ENCODE data around the gene CDK12.
"Not testable (repeated sequence)": the region's sequence is repeated elsewhere in the genome, so short reads cannot be mapped to it uniquely, and the experiment has no call there.

Gene CDK12

GRCh38 chr17:39529455-39529854, 68.2 kb downstream of the CDK12 start:
- TF ChIP-seq, protein P1, sequence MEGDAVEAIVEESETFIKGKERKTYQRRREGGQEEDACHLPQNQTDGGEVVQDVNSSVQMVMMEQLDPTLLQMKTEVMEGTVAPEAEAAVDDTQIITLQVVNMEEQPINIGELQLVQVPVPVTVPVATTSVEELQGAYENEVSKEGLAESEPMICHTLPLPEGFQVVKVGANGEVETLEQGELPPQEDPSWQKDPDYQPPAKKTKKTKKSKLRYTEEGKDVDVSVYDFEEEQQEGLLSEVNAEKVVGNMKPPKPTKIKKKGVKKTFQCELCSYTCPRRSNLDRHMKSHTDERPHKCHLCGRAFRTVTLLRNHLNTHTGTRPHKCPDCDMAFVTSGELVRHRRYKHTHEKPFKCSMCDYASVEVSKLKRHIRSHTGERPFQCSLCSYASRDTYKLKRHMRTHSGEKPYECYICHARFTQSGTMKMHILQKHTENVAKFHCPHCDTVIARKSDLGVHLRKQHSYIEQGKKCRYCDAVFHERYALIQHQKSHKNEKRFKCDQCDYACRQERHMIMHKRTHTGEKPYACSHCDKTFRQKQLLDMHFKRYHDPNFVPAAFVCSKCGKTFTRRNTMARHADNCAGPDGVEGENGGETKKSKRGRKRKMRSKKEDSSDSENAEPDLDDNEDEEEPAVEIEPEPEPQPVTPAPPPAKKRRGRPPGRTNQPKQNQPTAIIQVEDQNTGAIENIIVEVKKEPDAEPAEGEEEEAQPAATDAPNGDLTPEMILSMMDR (IDR thresholded peaks at IDR 0.05; ENCODE audit: control insufficient read depth, insufficient read depth, low read depth, low read length, missing control alignments): no peak
- no peak overlapping the region for H3K4me3 ChIP-seq (ENCODE audit: control insufficient read depth, low read depth, low read length)
- DNase-seq (ENCODE audit: low read depth): no peak

DNA sequence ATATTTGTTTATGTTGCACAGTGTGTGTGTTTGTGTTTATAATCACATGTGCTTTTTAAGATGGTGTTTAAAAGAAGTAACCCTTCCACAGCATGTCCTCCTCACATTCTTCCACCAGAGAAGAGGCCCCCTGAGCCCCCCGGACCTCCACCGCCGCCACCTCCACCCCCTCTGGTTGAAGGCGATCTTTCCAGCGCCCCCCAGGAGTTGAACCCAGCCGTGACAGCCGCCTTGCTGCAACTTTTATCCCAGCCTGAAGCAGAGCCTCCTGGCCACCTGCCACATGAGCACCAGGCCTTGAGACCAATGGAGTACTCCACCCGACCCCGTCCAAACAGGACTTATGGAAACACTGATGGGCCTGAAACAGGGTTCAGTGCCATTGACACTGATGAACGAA, 69.2 kb downstream of the CDK12 start:
- H3K4me3 ChIP-seq (ENCODE audit: control insufficient read depth, low read depth, low read length): no peak overlapping the region
- TF ChIP-seq, protein P1 (IDR thresholded peaks at IDR 0.05; ENCODE audit: control insufficient read depth, insufficient read depth, low read depth, low read length, missing control alignments): no peak

GRCh38 chr17:39531252-39531651, 70.0 kb downstream of the CDK12 start:
- no peak overlapping the region for H3K4me3 ChIP-seq (ENCODE audit: control insufficient read depth, low read depth, low read length)
- DNase-seq (ENCODE audit: low read depth): no peak
- TF ChIP-seq, protein P1 (IDR thresholded peaks at IDR 0.05; ENCODE audit: control insufficient read depth, insufficient read depth, low read depth, low read length, missing control alignments): no peak

More for the DNA sequence above, 69.2 kb downstream of the CDK12 start:
- DNase-seq (ENCODE audit: low read depth): no peak

GRCh38 chr17:39533891-39534290, 72.6 kb downstream of the CDK12 start:
- no peak for DNase-seq (ENCODE audit: low read depth)
- H3K4me3 ChIP-seq (ENCODE audit: control insufficient read depth, low read depth, low read length): no peak overlapping the region
- TF ChIP-seq, protein P1 (IDR thresholded peaks at IDR 0.05; ENCODE audit: control insufficient read depth, insufficient read depth, low read depth, low read length, missing control alignments): no peak

GRCh38 chr17:39534768-39535405, 73.6 kb downstream of the CDK12 start:
- DNase-seq (ENCODE audit: low read depth): no peak
- TF ChIP-seq, protein P1 (IDR thresholded peaks at IDR 0.05; ENCODE audit: control insufficient read depth, insufficient read depth, low read depth, low read length, missing control alignments): no peak
- H3K4me3 ChIP-seq (ENCODE audit: control insufficient read depth, low read depth, low read length): no peak overlapping the region

- DNase-seq (ENCODE audit: low read depth): no peak
- no peak overlapping the region for H3K4me3 ChIP-seq (ENCODE audit: control insufficient read depth, low read depth, low read length)
- TF ChIP-seq, protein P1 (IDR thresholded peaks at IDR 0.05; ENCODE audit: control insufficient read depth, insufficient read depth, low read depth, low read length, missing control alignments): no peak
These were observed 75.2 kb downstream of the CDK12 start for GRCh38 chr17:39536468-39536867.

- not testable (repeated sequence) for DNase-seq (ENCODE audit: low read depth); H3K4me3 ChIP-seq (ENCODE audit: control insufficient read depth, low read depth, low read length)
These were observed 76.1 kb downstream of the CDK12 start for GRCh38 chr17:39537364-39537763.

Data from AG09309 (cell line).